Hindlimb muscle (tissue), 1 donor: ENCODE measurements around the gene FLRT1. TPM values are rescaled to one million over a fixed set of nuclear protein-coding genes. Genes with fewer than 3 reads are reported as not detected.

Experiments
- DNase-seq: peaks from one replicate; pipeline ENCODE4 v3.0.0-alpha.2; 2013
- polyA plus RNA-seq: library from polyadenylated mRNA; unstranded; fragments of 120-200 nt; gene quantifications from one replicate; pipeline ENCODE4 v1.2.1, GENCODE V29; 2013; ENCODE audit not compliant: insufficient read length

The FLRT1 gene
- polyA plus RNA-seq, 1 donor = 2.8 TPM

DNA sequence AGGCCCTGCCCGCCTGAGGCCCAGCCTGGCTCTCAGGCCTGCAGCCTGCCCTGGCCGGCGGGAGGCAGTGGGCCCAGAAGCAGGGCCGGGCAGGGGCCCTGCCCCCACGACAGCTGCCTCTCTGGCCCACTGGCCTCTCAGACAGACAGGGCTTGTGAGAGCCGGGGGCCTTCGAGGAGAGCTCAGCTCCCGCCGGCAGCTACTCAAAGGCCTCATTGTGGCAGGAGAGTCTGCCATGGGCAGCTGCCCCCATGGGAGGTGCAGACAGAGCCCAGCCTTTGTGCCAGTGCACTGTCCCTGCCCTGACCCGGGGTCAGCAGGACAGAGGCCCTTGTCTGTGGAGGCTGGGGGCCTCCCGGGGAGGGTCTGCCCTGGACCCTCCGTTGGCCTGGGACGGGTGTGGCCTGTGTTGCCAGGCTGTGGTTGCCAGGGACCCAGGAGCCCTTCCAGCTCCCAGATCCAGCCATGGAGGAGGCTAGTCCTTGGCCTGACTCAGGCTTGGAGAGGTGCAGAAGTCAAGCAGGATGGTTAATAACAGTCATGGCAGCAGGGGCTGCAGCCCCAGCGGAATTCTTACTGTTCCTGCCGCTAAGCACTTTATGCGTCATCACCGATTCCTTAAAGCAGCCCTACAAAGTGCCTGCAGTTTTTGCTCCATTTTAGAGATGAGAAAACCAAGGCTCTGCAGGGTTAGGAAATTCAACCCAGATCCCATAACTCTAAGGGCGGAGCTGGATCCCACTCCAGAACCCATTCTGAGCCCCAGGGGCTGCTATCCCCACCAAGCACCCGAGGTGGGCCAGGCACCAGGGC, 12.5 kb downstream of the FLRT1 start:
- no peak for DNase-seq

DNA sequence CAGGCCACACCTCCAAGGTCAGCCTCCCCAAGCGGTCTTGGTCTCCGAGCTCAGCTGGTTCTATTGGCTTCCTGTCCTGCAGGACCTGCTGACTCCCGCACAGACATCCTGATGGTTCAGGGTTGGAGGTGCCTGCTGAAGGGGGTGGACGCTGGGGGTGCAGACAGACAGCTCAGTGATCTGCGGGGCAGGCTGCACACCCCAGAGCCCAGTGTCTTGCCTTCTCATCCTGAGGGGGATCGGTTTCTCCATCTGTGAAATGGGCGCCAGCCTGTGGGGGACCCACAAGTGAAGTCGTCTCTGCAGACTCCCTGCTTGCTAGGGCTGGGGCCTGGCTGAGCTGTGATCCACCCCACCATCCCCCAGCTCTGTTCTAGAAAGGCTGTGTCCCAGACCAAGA, 13.8 kb downstream of the FLRT1 start:
- no peak for DNase-seq

DNA sequence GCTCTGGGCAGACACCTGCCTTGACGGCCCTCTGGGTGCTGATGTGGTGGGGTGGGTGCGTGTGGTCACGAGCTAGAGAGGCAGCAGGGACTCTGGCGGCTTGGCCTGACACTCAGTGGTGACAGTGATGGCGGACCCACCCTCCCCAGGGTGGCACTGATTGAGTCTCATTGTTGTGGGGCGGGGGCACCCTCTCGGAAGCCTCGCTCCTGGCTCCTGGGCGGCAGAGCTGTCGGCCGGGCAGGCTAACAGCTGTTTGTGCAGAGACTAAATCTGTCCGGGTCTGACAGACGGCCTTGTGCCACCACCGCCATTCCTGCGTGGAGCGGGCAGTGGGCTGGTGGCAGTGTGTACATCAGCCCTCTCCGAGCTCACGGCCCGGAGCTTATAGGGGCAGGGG, 15.6 kb downstream of the FLRT1 start:
- no peak for DNase-seq

DNA sequence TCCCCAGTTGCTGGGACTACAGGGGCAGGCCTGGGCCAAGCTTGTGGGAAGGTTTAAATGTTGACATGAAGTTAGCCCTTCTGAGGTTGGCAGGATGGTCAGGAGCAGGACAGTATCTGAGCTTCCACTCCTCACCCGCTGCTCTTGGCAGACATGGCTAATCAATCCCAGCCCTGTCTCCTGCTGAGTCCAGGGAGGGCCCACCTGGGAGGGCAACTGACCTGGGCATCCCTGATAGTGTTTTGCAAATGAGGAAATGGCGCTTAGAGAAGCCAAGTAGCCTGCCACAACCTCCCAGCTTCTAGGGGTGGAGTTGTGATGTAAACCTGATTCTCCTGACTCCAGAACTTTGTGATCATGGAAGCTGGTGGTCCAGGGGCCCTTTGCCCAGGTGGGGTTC, 16.7 kb downstream of the FLRT1 start:
- DNase-seq = no peak

DNA sequence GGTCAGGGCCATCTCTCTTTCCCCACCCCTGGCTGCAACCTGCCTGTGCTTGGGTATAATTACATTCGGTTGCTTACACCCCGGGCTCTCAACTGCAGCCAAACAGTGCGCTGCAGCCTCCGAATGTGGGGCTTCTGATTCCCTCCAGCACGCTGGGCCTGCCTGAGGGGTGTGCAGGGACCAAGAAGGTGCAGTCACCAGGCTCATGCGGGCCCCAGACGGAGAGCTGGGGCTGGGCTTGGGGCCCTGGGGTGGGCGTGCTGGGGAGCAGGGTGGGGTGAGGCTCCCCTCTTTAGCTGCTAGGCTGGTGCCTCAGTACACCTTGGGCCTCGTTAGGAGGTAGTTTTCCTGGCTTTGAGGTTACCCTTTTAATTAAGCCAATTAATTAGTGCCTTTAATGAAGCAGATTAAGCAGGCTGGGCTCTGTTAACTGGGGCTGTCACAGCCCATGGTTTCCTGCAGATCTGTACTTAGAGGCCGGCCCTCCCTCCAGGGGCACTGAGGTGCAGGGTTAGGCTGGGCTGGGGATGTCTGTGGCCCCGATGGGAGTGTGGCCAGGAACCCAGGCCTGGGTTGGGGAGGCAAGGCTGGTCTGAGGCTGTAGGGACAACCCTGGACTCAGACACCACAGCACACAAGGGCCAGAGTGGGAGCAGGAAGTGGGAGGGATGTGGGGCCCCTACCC, 17.3 kb downstream of the FLRT1 start:
- no peak for DNase-seq

DNA sequence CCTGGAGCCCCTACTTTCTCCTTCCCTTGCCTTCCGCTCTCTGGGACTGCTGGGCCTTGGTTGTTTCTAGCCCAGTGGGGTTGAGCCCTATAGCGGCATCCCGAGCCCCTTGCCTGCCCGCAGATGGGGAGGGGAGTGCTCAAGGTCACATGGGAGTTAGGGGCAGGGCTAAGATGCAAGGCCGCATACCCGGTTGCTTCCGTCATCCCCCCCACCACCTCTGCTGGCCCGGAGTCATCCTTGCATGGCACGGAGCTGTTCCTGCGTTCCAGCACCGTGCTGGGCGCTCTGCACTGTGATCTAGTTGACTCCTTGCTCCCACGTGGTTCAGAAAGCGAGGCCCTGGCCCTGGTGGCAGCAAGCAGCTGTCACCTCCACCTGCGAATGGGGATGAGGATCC, 18.0 kb downstream of the FLRT1 start:
- DNase-seq = no peak

DNA sequence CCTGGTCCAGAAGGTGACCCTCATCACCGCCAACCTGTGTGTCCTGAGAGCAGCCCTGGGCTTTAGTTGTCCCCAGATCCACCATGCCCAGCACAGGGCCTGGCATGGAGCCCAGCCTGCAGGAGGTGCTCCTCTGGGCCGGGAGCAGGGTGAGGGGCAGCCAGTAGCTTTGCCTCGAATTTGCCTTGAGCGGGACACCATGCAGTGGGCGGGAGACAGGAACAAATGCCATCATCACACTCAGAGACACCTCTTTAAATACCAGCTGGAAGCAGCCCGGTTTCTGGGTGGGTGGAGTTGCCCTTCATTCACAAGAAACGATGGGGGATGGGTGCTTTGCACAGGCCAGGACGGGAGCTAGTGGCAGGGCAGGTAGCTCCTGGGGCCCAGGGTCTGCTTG, 19.3 kb downstream of the FLRT1 start:
- no peak for DNase-seq

GRCh38 chr11:64056213-64056785, 20.6 kb downstream of the FLRT1 start:
- peak; percentile 76 for DNase-seq

DNA sequence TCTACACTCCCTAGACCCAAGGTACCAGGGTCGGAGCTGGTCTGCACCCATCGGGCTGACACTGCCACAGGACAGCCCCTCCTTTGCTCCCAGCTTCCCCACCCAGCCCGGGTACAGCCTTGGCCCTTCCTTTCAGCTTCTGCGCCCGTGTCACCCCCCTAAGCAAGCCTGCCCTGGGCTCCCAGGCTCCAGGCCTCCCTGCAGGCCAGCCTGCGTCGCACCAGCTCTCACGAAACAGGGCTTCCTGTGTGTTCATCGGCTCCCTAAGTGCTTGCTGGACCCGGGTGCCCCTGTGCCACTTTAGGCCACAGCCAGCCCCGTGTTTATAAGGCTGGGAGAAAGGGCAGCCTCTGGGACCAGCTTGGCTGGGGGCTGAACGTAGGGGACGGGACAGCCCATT, 21.1 kb downstream of the FLRT1 start:
- no peak for DNase-seq

DNA sequence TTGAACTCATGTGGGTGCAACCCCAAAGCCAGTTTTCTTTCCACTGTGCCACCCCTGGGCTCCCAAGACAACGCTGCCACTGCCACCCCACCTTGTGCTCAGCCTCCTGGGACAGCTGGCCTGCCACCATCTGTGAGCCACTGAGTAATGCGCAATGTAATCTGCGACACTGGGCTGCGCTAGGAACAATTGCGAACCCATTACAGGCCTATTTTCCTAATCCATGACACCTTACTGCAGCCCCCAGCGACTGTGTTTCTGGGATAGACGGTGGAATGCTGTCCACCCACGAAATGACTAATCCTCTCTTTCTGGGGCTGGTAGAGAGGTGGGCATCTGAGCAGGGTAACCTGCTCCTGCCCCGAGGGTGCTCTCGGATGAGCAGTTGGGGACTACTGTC, 22.2 kb downstream of the FLRT1 start:
- no peak for DNase-seq

DNA sequence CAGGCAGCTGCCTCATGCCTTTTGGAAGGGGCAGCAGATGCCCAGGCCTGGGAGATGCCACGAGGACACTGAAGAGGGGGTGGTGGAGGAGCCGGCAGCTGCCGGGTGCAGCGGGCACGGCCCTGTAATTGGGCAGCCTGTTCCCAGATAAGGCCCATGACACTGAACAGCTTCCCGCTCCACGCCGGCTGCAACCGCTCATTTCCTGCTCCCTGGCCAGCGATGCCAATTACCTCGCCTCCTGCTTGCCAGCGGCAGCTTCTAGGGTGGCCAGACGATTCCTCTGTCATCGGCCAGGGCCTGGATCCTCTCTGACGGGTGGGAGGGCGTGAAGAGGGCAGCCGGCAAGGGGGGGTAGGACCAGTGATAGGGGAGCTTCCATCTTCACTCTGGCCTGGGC, 22.8 kb downstream of the FLRT1 start:
- peak; percentile 39 for DNase-seq

DNA sequence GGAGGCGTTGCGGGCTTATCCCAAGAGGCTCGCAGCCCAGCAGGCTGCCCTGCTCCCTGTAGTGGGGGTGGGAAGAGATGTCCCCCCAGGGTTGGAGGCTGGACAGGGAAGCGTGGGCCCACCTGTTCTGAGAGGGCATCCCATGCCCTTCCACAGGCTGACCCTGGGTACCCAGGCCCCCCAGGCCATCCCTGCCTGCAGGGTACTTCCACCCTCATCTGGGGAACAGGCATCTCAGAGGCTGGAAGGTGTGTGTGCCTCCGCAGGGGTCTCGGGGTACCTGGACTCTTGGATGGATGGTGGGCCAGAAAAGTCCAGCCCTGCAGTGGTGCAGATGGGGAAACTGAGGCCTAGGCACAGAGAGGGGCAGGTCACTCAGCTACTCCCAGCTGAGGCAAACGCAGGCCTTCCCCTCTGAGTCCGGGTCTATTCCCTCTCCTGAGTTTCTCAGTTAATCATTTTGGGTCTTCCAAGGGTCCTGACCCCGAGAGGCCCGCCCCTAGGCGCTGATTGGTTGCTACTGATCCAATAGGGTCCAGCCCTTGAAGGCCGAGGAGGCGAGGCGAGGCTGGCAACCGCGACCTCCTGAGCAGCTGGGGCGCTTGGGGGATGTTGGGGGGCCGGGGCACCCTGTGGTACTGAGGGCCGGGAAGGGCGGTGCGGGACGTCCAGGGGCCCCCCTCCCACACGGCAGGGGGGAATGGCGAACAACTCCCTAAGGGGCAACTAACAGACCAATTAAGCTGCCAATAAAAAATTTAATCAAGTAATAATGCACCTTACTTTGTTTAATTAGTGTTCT, 23.8 kb downstream of the FLRT1 start:
- no peak for DNase-seq

DNA sequence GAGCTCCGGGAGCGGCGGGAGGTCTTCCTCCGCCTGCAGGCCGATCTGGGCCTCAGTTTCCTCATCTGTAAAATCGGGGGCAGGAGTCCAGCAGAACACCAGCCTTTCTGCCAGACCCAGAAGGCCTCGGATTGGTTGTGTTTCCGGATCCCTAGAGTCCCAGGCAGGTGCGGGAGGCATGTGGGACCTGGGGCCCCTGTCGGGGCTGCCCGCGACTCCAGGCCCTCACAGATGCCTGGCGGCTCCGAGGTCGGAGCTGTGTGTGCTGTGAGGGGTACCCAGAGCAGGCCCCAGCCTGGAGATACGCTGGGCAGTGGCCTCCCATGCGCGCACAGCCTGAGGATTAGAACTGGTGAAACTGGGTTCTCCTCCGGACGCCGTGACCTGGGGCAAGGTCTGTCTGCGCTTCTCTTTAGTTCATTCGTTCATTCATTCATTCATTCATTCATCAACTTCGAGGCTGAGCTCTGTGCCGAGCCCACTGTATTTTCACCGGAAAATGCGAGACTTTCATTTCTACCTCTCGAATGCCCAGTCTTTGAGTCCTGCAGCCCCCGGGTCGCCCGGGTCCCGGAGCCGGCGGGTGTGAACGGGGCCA, 24.6 kb downstream of the FLRT1 start:
- no peak for DNase-seq

DNA sequence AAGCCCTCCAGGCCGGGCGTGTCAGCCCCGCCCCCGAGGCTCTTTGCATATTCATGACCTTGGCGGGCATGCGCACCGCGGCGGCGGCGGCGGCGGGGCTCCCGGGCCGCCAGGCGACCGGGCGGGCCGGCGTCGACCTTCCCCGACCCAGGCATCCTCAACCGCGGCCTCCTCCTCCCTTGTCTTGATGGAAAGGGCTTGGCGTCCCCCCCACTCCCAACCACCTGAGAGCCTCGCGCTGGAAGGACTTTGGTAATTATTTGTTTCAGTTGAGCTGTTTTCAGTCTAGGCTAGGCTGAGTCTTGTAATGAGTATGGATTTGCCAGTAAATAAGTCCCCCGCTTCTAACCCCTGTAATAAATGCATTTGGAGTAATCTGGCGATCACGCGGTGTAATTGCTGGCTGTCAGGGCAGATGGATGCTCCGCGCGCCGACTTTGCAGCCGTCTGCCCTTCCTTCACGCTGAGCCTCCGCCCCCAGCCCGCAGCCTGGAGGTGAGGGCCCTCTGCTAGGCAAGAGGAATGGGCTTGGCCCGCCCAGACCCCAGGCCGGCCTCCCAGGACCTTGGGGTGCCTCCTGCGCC, 25.2 kb downstream of the FLRT1 start:
- no peak for DNase-seq

GRCh38 chr11:64062185-64063039, 26.7 kb downstream of the FLRT1 start:
- DNase-seq = no peak

GRCh38 chr11:64063777-64064176, 28.0 kb downstream of the FLRT1 start:
- DNase-seq = no peak

DNA sequence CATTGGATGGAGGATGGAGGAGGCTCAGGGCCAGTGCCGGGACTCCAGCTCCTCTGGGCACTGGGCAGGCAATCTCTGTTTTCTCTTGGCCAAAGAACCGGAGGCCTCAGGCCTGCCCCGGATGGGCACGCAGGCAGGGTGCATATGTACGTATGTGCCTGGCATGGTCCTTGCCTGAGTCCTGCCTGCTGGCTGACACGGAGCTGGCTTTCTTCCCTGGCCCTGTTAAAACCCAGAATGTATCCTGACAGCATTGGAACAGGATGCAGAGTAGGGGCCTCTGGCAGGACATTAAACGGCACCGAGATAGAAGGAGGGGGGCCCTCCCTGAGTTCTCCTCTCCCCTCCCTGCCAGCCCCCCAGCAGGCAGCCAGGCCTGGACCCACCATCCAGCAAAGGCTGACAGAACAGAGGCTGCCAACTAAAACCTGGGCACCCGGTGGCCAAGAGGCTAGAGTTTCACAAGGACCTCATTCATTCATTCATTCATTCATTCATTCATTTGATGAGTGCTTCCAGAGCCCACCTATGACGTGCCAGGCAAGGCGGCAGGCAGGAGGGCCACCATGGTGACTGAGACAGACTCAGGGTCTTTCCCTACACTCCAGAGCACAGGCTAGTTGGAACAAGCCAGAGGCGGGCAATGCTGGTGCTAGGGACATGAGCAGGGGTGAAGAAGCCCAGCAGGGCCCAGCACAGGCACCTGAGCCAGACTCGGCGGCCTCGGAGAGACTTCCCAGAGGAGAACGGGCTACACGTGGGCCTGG, 28.8 kb downstream of the FLRT1 start:
- no peak for DNase-seq

DNA sequence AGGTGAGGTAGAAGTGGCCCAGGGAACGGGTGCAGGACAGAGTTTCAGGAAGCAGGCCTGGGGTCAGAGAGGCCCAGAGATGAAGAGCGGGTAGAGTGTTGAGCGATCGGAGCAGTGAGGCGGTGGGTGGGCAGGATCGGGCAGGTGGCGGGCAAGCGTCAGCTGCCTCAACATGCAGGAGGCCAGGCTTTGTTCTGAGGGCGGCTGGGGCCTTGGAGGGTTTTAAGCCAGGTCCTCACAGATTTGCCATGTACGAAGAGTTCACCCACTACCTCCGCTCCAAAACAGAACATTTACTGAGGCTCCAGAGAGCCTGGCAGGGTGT, 29.4 kb downstream of the FLRT1 start:
- no peak for DNase-seq

- no peak for DNase-seq
These were observed 30.0 kb downstream of the FLRT1 start for GRCh38 chr11:64065712-64066111.

- no peak for DNase-seq
These were observed 31.7 kb downstream of the FLRT1 start for GRCh38 chr11:64067230-64067993.
